LNCaP clone FGC (cell line): ENCODE data around the gene VENTX.

ENCODE experiments used
- DNase-seq: peaks from one replicate; pipeline ENCODE4 v3.0.0-alpha.2; 2011; ENCODE audit warnings: low read depth
- H3K4me3 ChIP-seq: 2 replicates; pipeline ENCODE4 v1.5.1; 2011; ENCODE audit warnings: mild to moderate bottlenecking, low read depth, low read length, control low read depth
- TF ChIP-seq, protein P1 (sequence below): IDR thresholded peaks from 2 replicates; pipeline ENCODE4 v1.5.1; 2012; ENCODE audit warnings: mild to moderate bottlenecking; ENCODE audit not compliant: control insufficient read depth, insufficient read depth; ENCODE audit errors: extremely low read depth

Gene VENTX

DNA sequence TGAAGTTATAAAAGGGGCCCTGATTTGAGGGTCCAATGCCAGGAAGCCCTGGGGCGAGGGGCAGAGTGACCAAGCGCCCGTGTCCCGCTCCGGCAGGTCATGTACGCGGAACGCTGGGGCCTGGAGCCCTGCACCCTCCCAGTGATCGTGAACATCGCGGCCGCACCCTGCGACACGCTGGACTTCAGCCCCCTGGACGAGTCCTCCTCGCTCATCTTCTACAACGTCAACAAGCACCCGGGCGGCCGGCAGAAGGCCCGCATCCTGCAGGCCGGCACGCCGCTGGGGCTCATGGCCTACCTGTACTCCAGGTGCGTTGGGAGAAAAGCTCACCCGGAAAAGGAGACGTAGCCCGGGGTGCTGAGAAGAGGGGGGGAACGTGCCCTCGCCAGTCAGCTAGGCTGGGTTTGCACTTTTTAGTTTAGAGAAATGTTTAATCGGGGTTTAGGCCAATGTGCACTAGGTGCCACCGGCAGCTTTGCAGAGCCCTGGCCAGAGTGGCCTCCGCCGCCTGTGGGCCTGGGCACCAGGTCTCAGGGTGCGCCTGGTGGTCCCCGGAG is 30.5 kb upstream of the VENTX start:
- TF ChIP-seq, protein P1, sequence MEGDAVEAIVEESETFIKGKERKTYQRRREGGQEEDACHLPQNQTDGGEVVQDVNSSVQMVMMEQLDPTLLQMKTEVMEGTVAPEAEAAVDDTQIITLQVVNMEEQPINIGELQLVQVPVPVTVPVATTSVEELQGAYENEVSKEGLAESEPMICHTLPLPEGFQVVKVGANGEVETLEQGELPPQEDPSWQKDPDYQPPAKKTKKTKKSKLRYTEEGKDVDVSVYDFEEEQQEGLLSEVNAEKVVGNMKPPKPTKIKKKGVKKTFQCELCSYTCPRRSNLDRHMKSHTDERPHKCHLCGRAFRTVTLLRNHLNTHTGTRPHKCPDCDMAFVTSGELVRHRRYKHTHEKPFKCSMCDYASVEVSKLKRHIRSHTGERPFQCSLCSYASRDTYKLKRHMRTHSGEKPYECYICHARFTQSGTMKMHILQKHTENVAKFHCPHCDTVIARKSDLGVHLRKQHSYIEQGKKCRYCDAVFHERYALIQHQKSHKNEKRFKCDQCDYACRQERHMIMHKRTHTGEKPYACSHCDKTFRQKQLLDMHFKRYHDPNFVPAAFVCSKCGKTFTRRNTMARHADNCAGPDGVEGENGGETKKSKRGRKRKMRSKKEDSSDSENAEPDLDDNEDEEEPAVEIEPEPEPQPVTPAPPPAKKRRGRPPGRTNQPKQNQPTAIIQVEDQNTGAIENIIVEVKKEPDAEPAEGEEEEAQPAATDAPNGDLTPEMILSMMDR, result no peak
- no peak for DNase-seq
- no peak overlapping the region for H3K4me3 ChIP-seq

DNA sequence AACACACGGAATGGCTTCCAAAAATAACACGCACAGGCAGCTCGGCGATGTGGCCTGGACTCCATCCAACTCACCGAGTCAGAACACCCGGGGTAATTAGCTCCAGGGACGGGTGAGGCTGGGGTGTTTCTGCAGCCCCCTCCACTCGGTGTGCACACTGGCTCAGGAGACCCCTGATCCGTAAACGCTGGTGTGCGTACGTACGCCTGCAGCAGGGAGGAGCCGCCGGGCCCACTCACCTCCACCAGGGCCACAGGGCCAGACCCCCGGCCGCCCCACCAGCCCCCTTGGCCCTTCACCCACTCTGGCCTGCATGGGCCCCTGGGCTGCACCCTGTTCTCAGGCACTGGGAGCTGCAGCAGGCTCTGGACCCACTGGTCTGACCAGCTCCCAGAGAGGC is 30.0 kb upstream of the VENTX start:
- TF ChIP-seq, protein P1, result no peak
- H3K4me3 ChIP-seq, result no peak overlapping the region
- no peak for DNase-seq

DNA sequence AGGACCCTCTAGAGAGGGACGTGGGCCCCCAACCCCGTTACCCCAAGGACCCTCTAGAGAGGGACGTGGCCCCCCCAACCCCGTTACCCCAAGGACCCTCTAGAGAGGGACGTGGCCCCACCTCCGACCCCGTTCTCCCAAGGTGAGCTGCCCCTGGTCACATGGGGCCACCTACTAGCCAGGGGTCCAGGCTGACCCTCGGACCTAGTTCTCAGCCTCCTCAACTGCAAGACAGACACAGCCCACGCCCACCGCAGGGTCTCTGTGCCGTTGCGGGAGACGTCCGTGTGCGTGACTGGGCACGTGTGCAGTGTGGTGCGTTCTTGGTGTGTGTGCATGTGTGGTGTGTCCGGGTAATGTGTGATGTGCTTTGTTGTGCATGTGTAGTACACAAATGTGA is 29.2 kb upstream of the VENTX start:
- H3K4me3 ChIP-seq, result no peak overlapping the region
- DNase-seq, result no peak
- TF ChIP-seq, protein P1, result no peak

DNA sequence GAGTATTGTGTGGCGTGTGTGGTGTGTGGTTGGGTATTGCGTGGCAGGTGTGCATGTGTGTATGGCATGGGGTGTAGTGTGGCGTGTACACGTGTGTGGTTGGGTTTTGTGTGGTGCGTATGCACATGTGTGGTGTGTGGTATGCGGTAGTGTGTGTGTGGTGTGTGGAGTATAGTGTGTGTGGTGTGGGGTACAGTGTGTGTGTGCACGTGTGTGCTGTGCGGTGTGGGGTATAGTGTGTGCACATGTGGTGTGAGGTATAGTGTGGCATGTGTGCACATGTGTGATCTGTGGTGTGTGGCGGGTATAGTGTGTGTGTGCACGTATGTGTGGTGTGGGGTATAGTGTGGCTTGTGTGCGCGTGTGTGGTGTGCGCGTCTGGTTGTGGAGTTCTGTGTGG is 28.5 kb upstream of the VENTX start:
- no peak for DNase-seq
- no peak overlapping the region for H3K4me3 ChIP-seq
- TF ChIP-seq, protein P1, result no peak

DNA sequence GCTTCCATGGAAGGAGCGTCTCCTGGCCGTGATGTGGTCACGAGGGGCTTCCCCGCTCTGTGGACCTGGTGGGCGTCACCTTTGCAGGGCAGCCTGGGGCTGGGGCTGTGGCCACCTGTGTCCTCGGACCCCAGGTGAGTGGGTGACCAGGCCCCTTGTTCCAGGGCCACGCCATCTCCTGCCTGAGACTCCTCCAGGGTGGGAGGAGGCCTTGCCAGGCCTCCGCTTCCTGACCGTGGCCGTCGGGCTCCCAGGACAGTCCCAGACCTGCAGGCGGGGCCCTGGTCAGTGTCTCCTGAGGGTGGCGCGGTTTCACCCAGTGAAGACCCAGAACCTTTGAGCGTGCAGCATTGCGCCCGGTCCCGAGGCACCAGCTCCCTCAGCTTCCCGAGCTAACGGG is 28.0 kb upstream of the VENTX start:
- H3K4me3 ChIP-seq, result no peak overlapping the region
- TF ChIP-seq, protein P1, result no peak
- no peak for DNase-seq

DNA sequence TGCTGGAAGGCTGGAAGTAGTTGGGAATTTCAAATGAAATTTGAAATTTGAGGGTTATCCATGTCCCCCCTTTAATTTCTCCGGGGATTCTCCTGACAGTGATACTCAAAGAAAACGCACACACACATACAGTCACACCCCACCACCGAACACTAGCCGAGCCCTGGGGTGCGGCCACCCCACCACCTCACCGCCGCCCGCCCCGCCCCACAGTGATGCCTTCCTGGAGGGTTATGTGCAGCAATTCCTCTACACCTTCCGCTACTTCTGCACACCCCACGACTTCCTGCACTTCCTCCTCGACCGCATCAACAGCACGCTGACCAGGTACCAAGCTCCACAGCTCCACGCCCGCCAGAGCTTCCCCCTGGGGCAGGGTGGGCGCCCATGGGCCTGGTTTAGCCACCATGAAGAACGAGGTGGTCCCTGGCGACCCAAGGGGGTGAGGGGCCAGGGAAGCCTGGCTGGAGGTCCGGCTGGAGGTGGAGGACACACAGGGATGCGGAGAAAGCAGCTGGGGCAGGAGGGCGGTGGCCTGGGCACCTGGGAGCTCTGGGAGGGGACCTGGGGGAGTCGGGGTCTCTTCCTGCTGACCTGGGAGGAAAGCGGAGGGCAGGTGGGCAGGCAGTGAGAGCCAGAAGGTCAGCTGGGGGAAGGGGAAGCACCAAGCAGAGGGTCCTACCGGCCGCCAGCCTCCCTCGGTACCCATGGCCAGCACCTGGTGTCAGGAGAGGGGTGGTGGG is 27.1 kb upstream of the VENTX start:
- TF ChIP-seq, protein P1, result no peak
- no peak for DNase-seq
- H3K4me3 ChIP-seq, result no peak overlapping the region
